ENCODE results near the gene KLHDC8A.

GRCh38 chr1:205328476-205328875 is 28.2 kb downstream of the KLHDC8A start:
- TF ChIP-seq CTCF (IDR thresholded peaks at IDR 0.05) (no peak), POLR2A (IDR thresholded peaks at IDR 0.05) (no peak)
